SK-N-SH (cell line): ENCODE results near the gene MROH2A. TPM values are rescaled to one million over a fixed set of nuclear protein-coding genes. Genes with fewer than 3 reads are reported as not detected.
"Not testable (repeated sequence)": the region's sequence is repeated elsewhere in the genome, so short reads cannot be mapped to it uniquely, and the experiment has no call there.

Experiments
- CTCF ChIA-PET: fragments of 300-600, 350-600 bp; formaldehyde crosslinking; extraction: SDS; loops from one replicate; lab custom pipeline; 2021; lab: Yijun Ruan, JAX
- POLR2A ChIA-PET: fragments of 350-600 bp; sonication (Branson Sonifier 250); formaldehyde crosslinking; extraction: SDS; loops from one replicate; lab custom pipeline; 2020; ENCODE audit warnings: antibody characterized with exemption, inconsistent platforms; lab: Yijun Ruan, JAX
- DNase-seq: peaks from one replicate; pipeline ENCODE4 v3.0.0; 2012
- H2AFZ ChIP-seq: fragments of 200-600 bp; sonication (generic); 2 replicates; pipeline ENCODE4 v1.8.1; 2016; ENCODE audit warnings: antibody characterized with exemption, mild to moderate bottlenecking, low read depth
- H3F3A ChIP-seq: fragments of 200-600 bp; sonication (generic); replicated peaks from 2 replicates; pipeline ENCODE3; 2016; ENCODE audit warnings: antibody characterized with exemption, mild to moderate bottlenecking; ENCODE audit not compliant: insufficient read depth
- H3K27ac ChIP-seq, 2 experiments: fragments of 200-500 bp in 1 of 2; fragments of 200-600 bp in 1 of 2; sonication (Bioruptor generic) in 1 of 2; sonication (generic), shearing (Covaris generic) in 1 of 2; 2 replicates each; pipeline versions ENCODE4 v1.5.1 to v1.6.1; 2014 to 2016; ENCODE audit warnings: low read depth in 2 of 2, inconsistent platforms in 1 of 2, low read length in 1 of 2, mild to moderate bottlenecking in 1 of 2, mixed read lengths in 1 of 2
- H3K27me3 ChIP-seq: fragments of 200-600 bp; sonication (generic), shearing (Covaris generic); 2 replicates; pipeline ENCODE4 v1.6.1; 2016; ENCODE audit warnings: mixed run types; ENCODE audit not compliant: insufficient read depth
- H3K36me3 ChIP-seq, 2 experiments: fragments of 200-500 bp in 1 of 2; fragments of 200-600 bp in 1 of 2; sonication (Bioruptor generic) in 1 of 2; sonication (generic) in 1 of 2; replicated peaks in 1 of 2; 2 replicates each; pipeline versions ENCODE3 to v1.5.1; 2014 to 2016; ENCODE audit warnings: low read length in 1 of 2, mild to moderate bottlenecking in 1 of 2; ENCODE audit not compliant: insufficient read depth in 2 of 2, control insufficient read depth in 1 of 2
- H3K4me1 ChIP-seq, 2 experiments: fragments of 200-500 bp in 1 of 2; fragments of 200-600 bp in 1 of 2; sonication (Bioruptor generic) in 1 of 2; sonication (generic), shearing (Covaris generic) in 1 of 2; 2 replicates each; pipeline versions ENCODE4 v1.5.1 to v1.6.1; 2014 to 2016; ENCODE audit warnings: low read depth in 1 of 2, low read length in 1 of 2, mixed run types in 1 of 2; ENCODE audit not compliant: insufficient read depth in 2 of 2, control insufficient read depth in 1 of 2
- H3K4me2 ChIP-seq: fragments of 200-600 bp; sonication (generic), shearing (Covaris generic); 2 replicates; pipeline ENCODE4 v1.6.1; 2017; ENCODE audit warnings: mixed run types
- H3K4me3 ChIP-seq, 2 experiments: fragments of 200-500 bp in 1 of 2; fragments of 200-600 bp in 1 of 2; sonication (Bioruptor generic) in 1 of 2; sonication (generic), shearing (Covaris generic) in 1 of 2; 2 replicates each; pipeline versions ENCODE4 v1.5.1 to v1.8.1; 2014 to 2016; ENCODE audit warnings: low read depth in 2 of 2, inconsistent platforms in 1 of 2, low read length in 1 of 2, mild to moderate bottlenecking in 1 of 2, mixed read lengths in 1 of 2, moderate library complexity in 1 of 2
- H3K79me2 ChIP-seq: fragments of 200-600 bp; sonication (generic); 2 replicates; pipeline ENCODE4 v1.8.1; 2017; ENCODE audit warnings: mild to moderate bottlenecking; ENCODE audit not compliant: insufficient read depth
- H3K9ac ChIP-seq: fragments of 200-600 bp; sonication (generic); 2 replicates; pipeline ENCODE4 v1.6.1; 2017; ENCODE audit warnings: mixed run types
- H3K9me2 ChIP-seq: fragments of 200-600 bp; sonication (generic); 2 replicates; pipeline ENCODE4 v1.6.1; 2017; ENCODE audit warnings: mixed run types
- H3K9me3 ChIP-seq: fragments of 200-600 bp; sonication (generic); 2 replicates; pipeline ENCODE4 v1.6.1; 2017; ENCODE audit warnings: mixed run types, mild to moderate bottlenecking, moderate library complexity
- H4K20me1 ChIP-seq: fragments of 200-600 bp; sonication (generic); 2 replicates; pipeline ENCODE4 v1.6.1; 2017; ENCODE audit warnings: mild to moderate bottlenecking, mixed run types; ENCODE audit not compliant: insufficient read depth
- ELF1 ChIP-seq: IDR thresholded peaks from 2 replicates; pipeline ENCODE4 v1.4.0; 2012
- EP300 ChIP-seq, 2 experiments: IDR thresholded peaks; 2 replicates each; pipeline versions ENCODE4 v1.4.0 to v1.6.1; 2012; ENCODE audit warnings: borderline replicate concordance in 1 of 2, low read depth in 1 of 2, low read length in 1 of 2
- EZH2phosphoT487 ChIP-seq: fragments of 200-600 bp; sonication (generic); IDR thresholded peaks from 2 replicates; pipeline ENCODE4 v1.6.1; 2017; ENCODE audit warnings: low read depth, mixed run types, mild to moderate bottlenecking, antibody characterized with exemption, moderate library complexity, borderline replicate concordance
- GABPA ChIP-seq: IDR thresholded peaks from 2 replicates; pipeline ENCODE4 v1.4.0; 2012; ENCODE audit warnings: low read depth, mild to moderate bottlenecking
- MXI1 ChIP-seq: IDR thresholded peaks from 2 replicates; pipeline ENCODE4 v1.6.1; 2012; ENCODE audit warnings: mild to moderate bottlenecking, low read depth, low read length, improper control_type of control experiment
- POLR2AphosphoS5 ChIP-seq: IDR thresholded peaks from 2 replicates; pipeline ENCODE4 v1.6.1; 2012; ENCODE audit warnings: low read depth, low read length
- RAD21 ChIP-seq: IDR thresholded peaks from 2 replicates; pipeline ENCODE4 v1.6.1; 2012; ENCODE audit warnings: mild to moderate bottlenecking, low read length
- RCOR1 ChIP-seq: fragments of 150-350 bp; IDR thresholded peaks from 2 replicates; pipeline ENCODE4 v1.6.1; 2017; ENCODE audit warnings: antibody characterized with exemption, low read length
- RFX5 ChIP-seq: IDR thresholded peaks from 2 replicates; pipeline ENCODE4 v1.6.1; 2012; ENCODE audit warnings: mild to moderate bottlenecking, improper control_type of control experiment, low read length
- SIN3A ChIP-seq: IDR thresholded peaks from 2 replicates; pipeline ENCODE4 v1.6.1; 2012; ENCODE audit warnings: low read depth, mild to moderate bottlenecking, low read length, moderate library complexity, borderline replicate concordance
- TEAD4 ChIP-seq: IDR thresholded peaks from 2 replicates; pipeline ENCODE4 v1.4.0; 2012; ENCODE audit warnings: mild to moderate bottlenecking, borderline replicate concordance; ENCODE audit not compliant: insufficient read depth
- WGBS: methylation state at CpG from one replicate; pipeline ENCODE4 v1.1.6; 2017; ENCODE audit warnings: low lambda C conversion rate; 5-methylcytosine and 5-hydroxymethylcytosine counted together
- polyA plus RNA-seq, 3 experiments: library from polyadenylated mRNA; depleted of rRNA; stranded (reverse); fragments of >200 nt; gene quantifications; 2 replicates each; pipeline ENCODE4 v1.2.3, GENCODE V29; 2012
- TF ChIP-seq, protein P1 (sequence below): IDR thresholded peaks from 2 replicates; pipeline ENCODE4 v1.4.0; 2012; ENCODE audit warnings: low read depth

Gene MROH2A
- polyA plus RNA-seq, 1 of the 3 experiments (the other 2 are of a cell fraction): 0.02 TPM

DNA sequence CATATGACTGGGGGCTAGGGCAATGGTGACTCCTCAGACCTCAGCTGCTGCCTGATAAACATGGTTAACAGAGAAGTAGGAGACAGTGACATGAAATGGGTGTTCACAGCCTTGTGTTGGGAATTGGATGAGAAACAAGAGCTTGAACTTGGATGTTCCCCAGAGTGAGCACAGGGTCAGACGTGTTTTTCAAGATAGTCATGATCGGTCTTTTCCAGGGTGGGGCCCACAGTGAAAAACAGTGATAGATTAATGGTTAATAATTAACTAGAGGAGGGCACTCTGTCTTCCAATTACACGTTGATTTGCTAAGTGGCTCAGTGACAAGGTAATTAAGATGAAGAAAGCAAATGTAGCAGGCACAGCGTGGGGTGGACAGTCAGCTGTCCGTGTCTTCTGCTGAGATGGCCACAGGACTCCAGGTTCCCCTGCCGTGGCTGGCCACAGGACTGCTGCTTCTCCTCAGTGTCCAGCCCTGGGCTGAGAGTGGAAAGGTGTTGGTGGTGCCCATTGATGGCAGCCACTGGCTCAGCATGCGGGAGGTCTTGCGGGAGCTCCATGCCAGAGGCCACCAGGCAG lies 49.3 kb upstream of the MROH2A start, which contains the start of gene UGT1A3:
Gene UGT1A3, plus strand, starts transcription at position 320 of the 579 bp plus-strand sequence. Its CDS starts 85 bp downstream, at position 405.
- Histone ChIP-seq H3K4me2 (no peak within 1 kb of the TSS), H3K27ac (no peak within 1 kb of the TSS), H3K9ac (no peak within 1 kb of the TSS), H3K4me1 (no peaks in the 10 kb centered on the region), H2AFZ (no peak within 1 kb of the TSS), H3K27me3 (no peaks in the 10 kb centered on the region), H3K4me3 (no peak within 1 kb of the TSS), H3K36me3 (no peaks in the 10 kb centered on the region), H3F3A (no peaks in the 10 kb centered on the region), H3K79me2 (no peaks in the 10 kb centered on the region), H3K9me3 (no peaks in the 10 kb centered on the region), H4K20me1 (no peaks in the 10 kb centered on the region)
- DNase-seq: no peak
- WGBS: 28% methylated on average over 5 of the region's 8 CpGs
- ChIA-PET CTCF (interaction anchor here (1.3 kb wide), 1 partner anchor 18 kb away, joined by 3 read pairs; no protein-coding TSS in a partner anchor), POLR2A (no interaction called here)
- TF ChIP-seq RAD21: no peak
- no peak for TF ChIP-seq TEAD4
- TF ChIP-seq SIN3A: no peak
- TF ChIP-seq MXI1: no peak
- TF ChIP-seq RFX5: no peak
- TF ChIP-seq EZH2phosphoT487: no peak
- TF ChIP-seq, all 33 proteins: peak for 0
- no peaks in the 10 kb centered on the region for H3K9me2 ChIP-seq

- H4K20me1 ChIP-seq, H3K27ac ChIP-seq, H3K36me3 ChIP-seq, H3K4me2 ChIP-seq, POLR2A ChIA-PET, H3K9me2 ChIP-seq, H3K9me3 ChIP-seq, DNase-seq, H2AFZ ChIP-seq, H3K9ac ChIP-seq, H3F3A ChIP-seq, H3K4me3 ChIP-seq, CTCF ChIA-PET, H3K27me3 ChIP-seq, H3K4me1 ChIP-seq, H3K79me2 ChIP-seq: not testable (repeated sequence)
- WGBS: 55% methylated on average over 14 of the region's 14 CpGs
Measured at GRCh38 chr2:233736868-233737653, 41.1 kb upstream of the MROH2A start.

DNA sequence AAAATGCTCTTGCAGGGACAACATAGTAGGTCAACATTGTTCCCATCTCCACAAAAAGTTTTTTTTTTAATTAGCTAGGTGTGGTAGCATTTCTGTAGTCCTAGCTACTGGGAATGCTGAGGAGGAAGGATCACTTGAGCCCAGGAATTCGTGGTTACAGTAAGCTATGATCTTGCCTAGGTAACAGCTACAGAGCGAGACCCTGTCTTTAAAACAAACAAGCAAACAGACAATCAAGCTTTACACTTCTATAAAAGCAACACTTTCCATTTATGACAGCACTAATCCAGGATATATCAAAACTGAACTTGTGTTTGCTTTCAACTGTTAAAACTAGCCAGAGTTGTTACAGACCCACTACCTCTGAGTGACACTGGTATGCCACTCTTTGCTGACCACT lies 37.3 kb upstream of the MROH2A start:
- no peak for DNase-seq
- no peaks in the 10 kb centered on the region for H4K20me1 ChIP-seq
- ChIA-PET CTCF (no interaction called here), POLR2A (no interaction called here)
- H3K27me3 ChIP-seq: no peaks in the 10 kb centered on the region
- no peak overlapping the region for H3K4me2 ChIP-seq
- no peak overlapping the region for H3K4me3 ChIP-seq
- H3K36me3 ChIP-seq: no peaks in the 10 kb centered on the region
- no peak overlapping the region for H3K9ac ChIP-seq
- WGBS: 36% methylated on average over 2 of the region's 2 CpGs
- no peaks in the 10 kb centered on the region for H3K79me2 ChIP-seq
- no peaks in the 10 kb centered on the region for H3K4me1 ChIP-seq
- H3F3A ChIP-seq: no peaks in the 10 kb centered on the region
- no peaks in the 10 kb centered on the region for H3K9me3 ChIP-seq
- no peak overlapping the region for H2AFZ ChIP-seq
- TF ChIP-seq ELF1 (no peak), RCOR1 (no peak), POLR2AphosphoS5 (no peak), EP300 (IDR thresholded peaks at IDR 0.05; ENCODE audit: borderline replicate concordance in 1 of 2, low read depth in 1 of 2, low read length in 1 of 2) (no peak), GABPA (no peak), MXI1 (no peak), RFX5 (no peak)
- TF ChIP-seq, protein P1, sequence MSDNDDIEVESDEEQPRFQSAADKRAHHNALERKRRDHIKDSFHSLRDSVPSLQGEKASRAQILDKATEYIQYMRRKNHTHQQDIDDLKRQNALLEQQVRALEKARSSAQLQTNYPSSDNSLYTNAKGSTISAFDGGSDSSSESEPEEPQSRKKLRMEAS: no peak
- no peaks in the 10 kb centered on the region for H3K9me2 ChIP-seq
- H3K27ac ChIP-seq: no peak overlapping the region
